Choroid plexus epithelial cell (primary cell): Measurements from ENCODE around the gene RAB21.
"Not testable (repeated sequence)": the region's sequence is repeated elsewhere in the genome, so short reads cannot be mapped to it uniquely, and the experiment has no call there.

Experiments used
- DNase-seq: peaks from one replicate; pipeline ENCODE4 v3.0.0-alpha.2; 2010; ENCODE audit warnings: low read depth
- H3K4me3 ChIP-seq: 2 replicates; pipeline ENCODE4 v1.5.1; 2011; ENCODE audit warnings: low read depth, mild to moderate bottlenecking, control low read depth, low read length, moderate library complexity
- TF ChIP-seq, protein P1 (sequence below): conservative IDR thresholded peaks from 2 replicates; pipeline ENCODE4 v1.5.1; 2011; ENCODE audit warnings: low read depth, mild to moderate bottlenecking, control low read depth, inconsistent platforms, low read length, moderate library complexity

Gene RAB21

DNA sequence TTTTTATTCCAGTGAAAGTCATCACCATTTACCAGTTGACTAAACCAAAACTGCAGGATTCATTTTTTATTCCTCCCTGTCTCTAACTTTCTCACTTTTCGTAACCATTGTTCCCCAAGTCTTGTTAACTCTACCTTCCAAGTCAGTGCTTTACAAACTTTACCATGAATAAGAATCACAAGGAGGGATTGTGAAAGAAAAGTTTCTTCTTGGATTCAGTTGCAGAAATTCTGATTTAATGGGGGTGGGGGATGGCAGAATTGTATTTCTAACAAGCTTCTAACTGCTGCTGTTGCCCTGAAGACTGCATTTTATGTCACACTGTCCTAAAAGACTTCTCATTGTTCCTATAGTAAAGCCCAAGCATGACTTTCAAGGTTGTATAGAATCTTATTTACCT is 5.0 kb upstream of the RAB21 start:
- H3K4me3 ChIP-seq, result no peak overlapping the region
- DNase-seq, result peak; percentile 31
- TF ChIP-seq, protein P1, sequence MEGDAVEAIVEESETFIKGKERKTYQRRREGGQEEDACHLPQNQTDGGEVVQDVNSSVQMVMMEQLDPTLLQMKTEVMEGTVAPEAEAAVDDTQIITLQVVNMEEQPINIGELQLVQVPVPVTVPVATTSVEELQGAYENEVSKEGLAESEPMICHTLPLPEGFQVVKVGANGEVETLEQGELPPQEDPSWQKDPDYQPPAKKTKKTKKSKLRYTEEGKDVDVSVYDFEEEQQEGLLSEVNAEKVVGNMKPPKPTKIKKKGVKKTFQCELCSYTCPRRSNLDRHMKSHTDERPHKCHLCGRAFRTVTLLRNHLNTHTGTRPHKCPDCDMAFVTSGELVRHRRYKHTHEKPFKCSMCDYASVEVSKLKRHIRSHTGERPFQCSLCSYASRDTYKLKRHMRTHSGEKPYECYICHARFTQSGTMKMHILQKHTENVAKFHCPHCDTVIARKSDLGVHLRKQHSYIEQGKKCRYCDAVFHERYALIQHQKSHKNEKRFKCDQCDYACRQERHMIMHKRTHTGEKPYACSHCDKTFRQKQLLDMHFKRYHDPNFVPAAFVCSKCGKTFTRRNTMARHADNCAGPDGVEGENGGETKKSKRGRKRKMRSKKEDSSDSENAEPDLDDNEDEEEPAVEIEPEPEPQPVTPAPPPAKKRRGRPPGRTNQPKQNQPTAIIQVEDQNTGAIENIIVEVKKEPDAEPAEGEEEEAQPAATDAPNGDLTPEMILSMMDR, result no peak

DNA sequence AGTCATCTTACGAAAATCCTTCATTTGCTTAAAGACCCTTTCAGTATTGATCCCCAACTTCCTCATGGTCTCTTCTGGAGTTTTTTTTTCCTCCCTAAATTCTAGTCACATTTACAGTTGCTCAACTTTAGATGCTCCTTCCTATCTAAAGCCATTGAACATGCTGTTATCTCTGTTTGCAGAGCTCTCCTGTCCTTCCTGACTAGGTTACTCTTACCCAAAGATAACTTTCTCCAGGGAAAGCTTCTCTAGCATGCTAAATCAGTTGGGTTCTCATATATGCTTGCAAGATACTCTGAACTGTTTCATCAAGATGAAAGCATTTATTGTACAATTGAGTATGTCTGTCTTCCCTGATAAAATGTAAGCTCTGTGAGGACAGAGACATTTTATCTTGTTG is 1.8 kb upstream of the RAB21 start:
- TF ChIP-seq, protein P1, result no peak
- no peak overlapping the region for H3K4me3 ChIP-seq
- DNase-seq, result no peak

DNA sequence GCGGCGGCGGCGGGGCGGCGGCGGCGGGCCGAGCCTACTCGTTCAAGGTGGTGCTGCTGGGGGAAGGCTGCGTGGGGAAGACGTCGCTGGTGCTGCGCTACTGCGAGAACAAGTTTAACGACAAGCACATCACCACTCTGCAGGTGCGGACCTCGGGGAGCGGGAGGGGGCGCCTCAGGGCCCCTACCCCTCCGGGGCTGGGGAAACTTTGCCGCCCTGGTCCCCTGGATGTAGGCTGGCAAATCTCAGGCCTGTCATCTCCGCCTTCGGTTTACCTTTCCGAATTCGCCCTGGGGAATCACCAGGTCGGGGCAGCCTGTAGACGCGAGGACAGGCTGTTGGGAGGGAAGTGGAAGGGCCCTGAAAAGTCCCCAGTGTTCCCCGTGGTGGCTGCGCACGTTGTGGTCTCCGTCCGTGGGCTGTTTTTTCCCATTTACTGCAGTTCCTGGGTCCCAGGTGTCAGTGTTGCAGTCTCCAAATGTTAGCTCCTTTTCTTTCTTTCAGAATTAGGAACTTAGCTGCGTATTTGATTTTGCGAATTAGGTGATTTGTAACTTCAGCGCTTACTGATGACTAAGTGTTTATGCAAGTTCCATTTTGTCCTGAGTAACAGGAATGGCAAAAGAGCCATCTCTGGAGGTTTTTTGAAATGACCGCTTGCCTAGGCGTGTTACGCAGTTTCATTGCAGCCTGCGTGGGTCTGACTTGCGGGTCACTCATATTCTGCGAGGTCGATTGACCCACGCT is 656 bp downstream of the RAB21 start:
- TF ChIP-seq, protein P1, result no peak
- H3K4me3 ChIP-seq, result peak overlapping the region; percentile 92
- peak; percentile 62 for DNase-seq

DNA sequence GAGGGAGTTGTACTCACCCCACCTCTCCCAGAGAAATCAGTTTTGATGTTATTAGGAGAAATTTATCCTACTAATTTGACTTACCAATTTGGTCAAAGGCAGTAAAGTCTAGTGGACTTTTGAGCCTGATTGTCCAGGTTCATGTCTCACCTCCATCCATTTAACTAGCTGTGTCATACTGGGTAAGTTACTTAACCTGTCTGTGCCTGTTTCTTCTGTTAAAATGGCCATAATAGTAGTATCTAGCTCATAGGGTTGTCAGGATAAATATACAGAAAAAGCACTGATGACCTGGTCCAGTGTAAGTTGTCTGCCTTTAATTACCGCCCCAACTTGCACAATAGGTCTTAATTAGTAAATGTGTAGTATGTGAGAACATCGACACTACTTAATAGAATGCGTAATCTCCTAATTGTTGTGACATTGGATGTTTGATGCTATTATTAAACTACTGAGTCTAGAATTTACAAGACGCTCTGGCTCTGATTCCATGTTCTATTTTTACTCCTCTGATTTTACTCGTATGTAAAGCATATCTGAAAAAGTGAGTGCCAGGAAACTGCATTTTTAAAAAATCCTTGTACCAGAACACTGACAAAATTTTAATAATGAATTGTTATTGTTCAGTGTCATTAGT is 1.5 kb downstream of the RAB21 start:
- TF ChIP-seq, protein P1, result no peak
- H3K4me3 ChIP-seq, result peak overlapping the region; percentile 92
- DNase-seq, result peak; percentile 21

DNA sequence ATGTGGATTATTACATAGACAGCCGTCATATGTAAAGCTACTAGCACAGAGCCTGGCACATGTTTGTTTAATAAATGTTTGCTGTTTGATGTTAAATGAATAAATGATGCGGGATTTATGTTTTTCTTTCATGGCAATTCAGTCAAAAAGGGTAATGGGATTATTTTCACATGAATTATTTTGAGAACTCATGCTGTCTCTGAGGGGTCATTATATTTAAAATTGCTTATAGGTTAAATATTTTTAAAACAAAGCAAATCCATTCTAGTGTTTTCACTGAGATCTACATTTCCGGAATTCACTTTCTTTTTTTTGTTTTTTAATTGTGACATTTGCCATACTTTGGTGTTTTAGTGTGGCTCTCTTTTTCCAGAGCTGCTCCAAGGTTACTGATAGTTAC is 5.3 kb downstream of the RAB21 start:
- TF ChIP-seq, protein P1, result no peak
- H3K4me3 ChIP-seq, result no peak overlapping the region
- DNase-seq, result no peak

DNA sequence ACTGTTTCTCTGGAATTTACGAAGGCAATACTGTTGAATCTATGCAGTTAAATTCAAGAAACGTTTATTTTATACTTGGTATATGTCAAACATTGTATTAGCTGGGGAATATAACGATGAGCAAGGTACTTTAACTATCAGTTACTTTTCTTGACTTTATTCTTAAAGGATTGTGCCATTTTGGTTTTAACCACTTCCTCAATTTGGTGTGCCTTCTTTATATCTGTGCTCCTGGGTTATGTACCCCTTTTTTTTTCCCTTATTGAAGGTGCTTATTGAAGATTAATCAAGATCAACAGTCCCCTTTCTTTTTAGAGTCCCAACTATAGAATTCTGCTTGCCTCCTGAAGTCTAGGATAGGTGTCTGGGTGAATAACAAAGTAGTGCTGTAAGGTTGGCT is 5.8 kb downstream of the RAB21 start:
- H3K4me3 ChIP-seq, result no peak overlapping the region
- TF ChIP-seq, protein P1, result no peak
- no peak for DNase-seq

DNA sequence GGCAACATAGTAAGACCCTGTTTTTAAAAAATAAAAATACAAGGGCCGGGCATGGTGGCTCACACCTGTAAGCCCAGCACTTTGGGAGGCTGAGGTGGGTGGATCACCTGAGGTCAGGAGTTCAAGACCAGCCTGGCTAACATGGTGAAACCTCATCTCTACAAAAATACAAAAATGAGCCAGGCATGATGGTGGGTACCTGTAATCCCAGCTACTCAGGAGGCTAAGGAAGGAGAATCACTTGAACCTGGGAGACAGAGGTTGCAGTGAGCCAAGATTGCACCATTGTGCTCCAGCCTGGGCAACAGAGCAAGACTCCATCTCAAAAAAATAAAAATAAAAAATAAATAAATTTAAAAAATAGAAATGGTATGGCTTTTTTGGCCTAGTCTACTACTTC is 6.7 kb downstream of the RAB21 start:
- not testable (repeated sequence) for DNase-seq, H3K4me3 ChIP-seq
